ENCODE measurements around the gene NOC4L. TPM values are rescaled to one million over a fixed set of nuclear protein-coding genes. Genes with fewer than 3 reads are reported as not detected.

The NOC4L gene
- total RNA-seq, 1 experiment from 2014 or later = 62.5 TPM

DNA sequence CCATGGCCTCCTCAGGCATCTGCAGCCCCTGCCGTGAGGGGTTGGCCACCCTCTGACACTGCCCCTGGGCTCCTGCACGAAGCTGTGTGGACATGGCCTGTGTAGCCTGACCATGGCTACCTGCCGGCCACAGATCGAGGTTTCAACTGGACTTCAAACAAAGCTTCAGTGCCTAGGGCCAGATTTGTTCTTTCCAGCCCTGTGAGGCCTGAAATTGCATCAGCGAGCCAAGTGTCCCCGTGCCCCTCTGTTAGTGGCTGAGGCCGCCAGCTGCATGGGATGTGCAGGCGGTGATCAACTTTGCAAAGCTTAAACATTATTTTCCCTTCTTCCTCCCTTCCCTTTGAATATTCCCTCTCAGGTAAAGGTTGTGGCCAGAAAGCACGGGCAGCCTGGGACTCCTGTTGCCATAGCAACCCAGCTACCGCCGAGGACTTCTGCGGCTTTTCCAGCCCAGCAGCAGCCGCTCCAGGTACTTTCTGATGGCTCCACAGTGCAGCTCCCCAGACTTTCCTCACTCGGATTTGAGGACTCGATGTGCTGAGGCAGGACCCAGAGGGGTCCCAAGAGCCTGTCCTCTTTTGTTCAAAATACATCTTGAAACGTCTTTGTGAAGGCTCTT is 35.9 kb upstream of the NOC4L start:
- no peak for DNase-seq
- Mint-ChIP-seq H3K4me3 (ENCODE audit: low read depth, unreplicated experiment) (no peak overlapping the region), H3K4me1 (ENCODE audit: low read depth, unreplicated experiment) (no peaks in the 10 kb centered on the region), H3K9me3 (ENCODE audit: low read depth, unreplicated experiment) (no peaks in the 10 kb centered on the region), H3K27me3 (ENCODE audit: unreplicated experiment) (no peaks in the 10 kb centered on the region), H3K27ac (ENCODE audit: unreplicated experiment) (no peak overlapping the region), H3K36me3 (ENCODE audit: insufficient read depth, unreplicated experiment) (peaks cover 47% of the 10 kb centered on the region)
- CTCF ChIA-PET = no interaction called here
- no TSS peak for BruUV-seq (replicated peaks)
- intact Hi-C loops (cut with micrococcal nuclease; ENCODE audit: unreplicated experiment) = no loop called here
- TF ChIP-seq, protein P1, sequence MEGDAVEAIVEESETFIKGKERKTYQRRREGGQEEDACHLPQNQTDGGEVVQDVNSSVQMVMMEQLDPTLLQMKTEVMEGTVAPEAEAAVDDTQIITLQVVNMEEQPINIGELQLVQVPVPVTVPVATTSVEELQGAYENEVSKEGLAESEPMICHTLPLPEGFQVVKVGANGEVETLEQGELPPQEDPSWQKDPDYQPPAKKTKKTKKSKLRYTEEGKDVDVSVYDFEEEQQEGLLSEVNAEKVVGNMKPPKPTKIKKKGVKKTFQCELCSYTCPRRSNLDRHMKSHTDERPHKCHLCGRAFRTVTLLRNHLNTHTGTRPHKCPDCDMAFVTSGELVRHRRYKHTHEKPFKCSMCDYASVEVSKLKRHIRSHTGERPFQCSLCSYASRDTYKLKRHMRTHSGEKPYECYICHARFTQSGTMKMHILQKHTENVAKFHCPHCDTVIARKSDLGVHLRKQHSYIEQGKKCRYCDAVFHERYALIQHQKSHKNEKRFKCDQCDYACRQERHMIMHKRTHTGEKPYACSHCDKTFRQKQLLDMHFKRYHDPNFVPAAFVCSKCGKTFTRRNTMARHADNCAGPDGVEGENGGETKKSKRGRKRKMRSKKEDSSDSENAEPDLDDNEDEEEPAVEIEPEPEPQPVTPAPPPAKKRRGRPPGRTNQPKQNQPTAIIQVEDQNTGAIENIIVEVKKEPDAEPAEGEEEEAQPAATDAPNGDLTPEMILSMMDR (IDR thresholded peaks at IDR 0.05; ENCODE audit: unreplicated experiment) = no peak

DNA sequence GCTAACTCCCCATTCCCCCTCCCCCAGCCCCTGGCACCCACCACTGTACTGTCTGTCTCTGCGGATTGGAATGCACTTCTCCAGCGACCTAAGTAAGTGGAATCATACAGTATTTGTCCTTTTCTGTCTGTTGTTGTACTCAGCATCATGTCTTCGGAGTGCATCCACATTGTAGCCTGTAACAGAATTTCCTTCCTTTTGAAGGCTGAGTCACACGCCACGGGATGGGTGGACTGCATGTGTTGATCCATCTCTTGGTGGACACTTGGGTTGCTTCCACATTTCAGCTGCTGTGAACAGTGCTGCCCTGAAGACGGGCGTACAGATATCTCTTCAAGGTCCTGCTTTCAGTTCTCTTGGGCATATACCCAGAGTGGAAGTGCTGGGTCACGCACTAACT is 34.5 kb upstream of the NOC4L start:
- intact Hi-C loops (cut with micrococcal nuclease; ENCODE audit: unreplicated experiment) = no loop called here
- no peaks in the 10 kb centered on the region for H3K9me3 Mint-ChIP-seq (ENCODE audit: low read depth, unreplicated experiment)
- no peaks in the 10 kb centered on the region for H3K27me3 Mint-ChIP-seq (ENCODE audit: unreplicated experiment)
- DNase-seq = no peak
- no TSS peak for BruUV-seq (replicated peaks)
- CTCF ChIA-PET = no interaction called here
- peaks cover 51% of the 10 kb centered on the region for H3K36me3 Mint-ChIP-seq (ENCODE audit: insufficient read depth, unreplicated experiment)
- no peak overlapping the region for H3K4me3 Mint-ChIP-seq (ENCODE audit: low read depth, unreplicated experiment)
- TF ChIP-seq, protein P1 (IDR thresholded peaks at IDR 0.05; ENCODE audit: unreplicated experiment) = no peak
- H3K27ac Mint-ChIP-seq (ENCODE audit: unreplicated experiment) = no peak overlapping the region
- H3K4me1 Mint-ChIP-seq (ENCODE audit: low read depth, unreplicated experiment) = no peaks in the 10 kb centered on the region

DNA sequence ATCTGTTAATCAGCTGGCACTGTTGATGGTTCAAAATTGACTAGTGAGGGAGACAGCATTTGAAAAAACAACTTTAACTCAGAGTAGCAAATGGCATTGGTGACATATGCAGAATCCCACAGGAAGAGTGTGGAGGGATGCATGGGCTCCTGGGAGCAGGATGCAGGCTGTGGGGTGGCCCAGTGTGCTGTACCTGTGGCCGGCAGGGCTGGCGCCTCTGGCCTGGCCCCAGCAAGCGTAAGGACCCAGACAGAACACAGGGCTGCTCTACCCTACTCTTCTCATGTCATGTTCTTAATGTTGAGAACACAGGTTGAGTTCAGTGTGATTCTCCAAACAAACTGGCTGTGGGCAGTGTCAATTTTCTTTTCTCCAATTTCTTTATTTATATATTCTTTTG is 33.6 kb upstream of the NOC4L start:
- TF ChIP-seq, protein P1 (IDR thresholded peaks at IDR 0.05; ENCODE audit: unreplicated experiment) = no peak
- Mint-ChIP-seq H3K27ac (ENCODE audit: unreplicated experiment) (no peak overlapping the region), H3K9me3 (ENCODE audit: low read depth, unreplicated experiment) (no peaks in the 10 kb centered on the region), H3K27me3 (ENCODE audit: unreplicated experiment) (no peaks in the 10 kb centered on the region), H3K36me3 (ENCODE audit: insufficient read depth, unreplicated experiment) (peaks cover 43% of the 10 kb centered on the region), H3K4me1 (ENCODE audit: low read depth, unreplicated experiment) (no peaks in the 10 kb centered on the region), H3K4me3 (ENCODE audit: low read depth, unreplicated experiment) (no peak overlapping the region)
- no TSS peak for BruUV-seq (replicated peaks)
- DNase-seq = no peak
- CTCF ChIA-PET = no interaction called here
- intact Hi-C loops (cut with micrococcal nuclease; ENCODE audit: unreplicated experiment) = no loop called here

DNA sequence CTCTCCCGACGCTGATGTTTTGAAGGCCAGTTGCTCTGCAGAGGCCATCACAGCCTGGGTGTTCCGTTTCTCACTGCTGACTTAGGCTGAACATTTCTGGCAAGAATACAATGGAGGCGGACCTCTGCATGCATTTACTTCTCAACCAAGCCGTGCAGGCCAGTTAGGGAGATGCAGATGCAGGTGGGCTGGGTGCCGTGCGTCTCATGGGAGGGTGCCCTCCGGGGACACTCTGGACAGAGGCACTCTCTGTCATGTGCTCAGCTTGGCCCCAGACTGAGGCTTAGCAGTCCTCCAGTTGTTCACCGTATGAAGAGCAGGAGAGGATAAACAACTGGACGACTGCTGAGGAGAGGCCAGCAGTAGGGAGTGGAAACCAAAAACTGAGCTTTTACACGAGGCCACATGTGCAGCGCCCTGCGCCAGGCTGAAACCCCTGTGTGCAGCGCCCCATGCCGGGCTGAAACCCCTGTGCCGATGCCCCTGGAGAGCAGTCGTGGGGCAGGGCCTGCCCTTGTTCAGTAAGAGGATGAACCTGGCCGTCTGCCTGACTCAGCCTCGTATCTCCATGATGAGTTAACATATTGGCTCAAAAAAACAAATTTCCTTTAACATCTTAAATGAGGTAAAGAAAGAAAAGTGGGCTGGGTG is 32.5 kb upstream of the NOC4L start:
- BruUV-seq (replicated peaks) = no TSS peak
- CTCF ChIA-PET = interaction anchor here (0.7 kb wide), 1 partner anchor 21 kb away, joined by 3 read pairs; no protein-coding TSS in a partner anchor
- Mint-ChIP-seq H3K27ac (ENCODE audit: unreplicated experiment) (no peak overlapping the region), H3K27me3 (ENCODE audit: unreplicated experiment) (no peaks in the 10 kb centered on the region), H3K9me3 (ENCODE audit: low read depth, unreplicated experiment) (no peaks in the 10 kb centered on the region), H3K4me1 (ENCODE audit: low read depth, unreplicated experiment) (no peaks in the 10 kb centered on the region), H3K36me3 (ENCODE audit: insufficient read depth, unreplicated experiment) (peaks cover 46% of the 10 kb centered on the region), H3K4me3 (ENCODE audit: low read depth, unreplicated experiment) (no peak overlapping the region)
- TF ChIP-seq, protein P1 (IDR thresholded peaks at IDR 0.05; ENCODE audit: unreplicated experiment) = no peak
- intact Hi-C loops (cut with micrococcal nuclease; ENCODE audit: unreplicated experiment) = no loop called here
- DNase-seq = no peak
